GM15510 (cell line): ENCODE measurements around the gene TERB2.

Experiments used
- POLR2A ChIP-seq: IDR thresholded peaks from 3 replicates; pipeline ENCODE4 v1.6.1; 2011; ENCODE audit warnings: borderline replicate concordance; ENCODE audit not compliant: insufficient read length; ENCODE audit errors: extremely low read depth

Gene TERB2

GRCh38 chr15:44956388-44956787, at the start of gene TERB2:
TERB2 (plus strand) TSS chr15:44956687; CDS start chr15:44956719, 32 bp downstream.
- TF ChIP-seq POLR2A, result no peak

GRCh38 chr15:44909423-44909822, 47.1 kb upstream of the TERB2 start:
- TF ChIP-seq POLR2A, result no peak

- TF ChIP-seq POLR2A, result no peak
Measured at GRCh38 chr15:44910981-44911625, 45.4 kb upstream of the TERB2 start.

GRCh38 chr15:44918136-44918535, 38.4 kb upstream of the TERB2 start:
- TF ChIP-seq POLR2A, result no peak

- TF ChIP-seq POLR2A, result no peak
Measured at GRCh38 chr15:44968475-44968874, 12.0 kb downstream of the TERB2 start.

- no peak for TF ChIP-seq POLR2A
Measured at GRCh38 chr15:44971036-44971435, 14.5 kb downstream of the TERB2 start.

GRCh38 chr15:44999105-44999504, 42.6 kb downstream of the TERB2 start:
- TF ChIP-seq POLR2A, result no peak

GRCh38 chr15:45009046-45009445, 52.6 kb downstream of the TERB2 start:
- no peak for TF ChIP-seq POLR2A

- no peak for TF ChIP-seq POLR2A
Measured at GRCh38 chr15:45021348-45021747, 64.9 kb downstream of the TERB2 start.

GRCh38 chr15:45022871-45023658, 66.6 kb downstream of the TERB2 start, which contains the start of gene SORD:
SORD (plus strand) TSS chr15:45023195; CDS start chr15:45023284, 89 bp downstream.
- peak; percentile 63 for TF ChIP-seq POLR2A

GRCh38 chr15:45023659-45024225, 67.3 kb downstream of the TERB2 start:
- no peak for TF ChIP-seq POLR2A

GRCh38 chr15:45026651-45027190, 70.2 kb downstream of the TERB2 start:
- no peak for TF ChIP-seq POLR2A

- TF ChIP-seq POLR2A, result no peak
Measured at GRCh38 chr15:45027220-45027619, 70.7 kb downstream of the TERB2 start.
